RWPE2 (cell line): Measurements from ENCODE around the gene LAIR1.

ENCODE experiments used
- ATAC-seq: fragments of 200-7000 bp; cut with Tn5 transposase; 3 replicates; pipeline ENCODE4 v1.9.1; 2021; ENCODE audit warnings: low read depth
- DNase-seq: peaks from one replicate; pipeline ENCODE4 v3.0.0-alpha.2; 2020; ENCODE audit warnings: low spot score
- H3K27ac ChIP-seq: fragments of 450-650 bp; 2 replicates; pipeline ENCODE4 v1.5.1; 2017; ENCODE audit warnings: mild to moderate bottlenecking; ENCODE audit not compliant: poor library complexity, severe bottlenecking
- H3K27me3 ChIP-seq: fragments of 250-450 bp; sonication (Bioruptor Pico); 2 replicates; pipeline ENCODE4 v1.5.1; 2021; ENCODE audit warnings: mild to moderate bottlenecking, moderate library complexity; ENCODE audit not compliant: insufficient read depth, poor library complexity, severe bottlenecking
- H3K36me3 ChIP-seq: fragments of 250-450 bp; sonication (Bioruptor Pico); 2 replicates; pipeline ENCODE4 v1.5.1; 2020; ENCODE audit warnings: low read depth, mild to moderate bottlenecking, moderate library complexity
- H3K4me1 ChIP-seq: fragments of 250-450 bp; sonication (Bioruptor Pico); 2 replicates; pipeline ENCODE4 v1.5.1; 2021; ENCODE audit warnings: mild to moderate bottlenecking, moderate library complexity; ENCODE audit not compliant: insufficient read depth, poor library complexity, severe bottlenecking
- H3K4me3 ChIP-seq: fragments of 250-450 bp; sonication (Bioruptor Pico); 2 replicates; pipeline ENCODE4 v1.5.1; 2021; ENCODE audit warnings: mild to moderate bottlenecking, moderate library complexity; ENCODE audit not compliant: severe bottlenecking
- H3K9me3 ChIP-seq: fragments of 250-450 bp; sonication (Bioruptor Pico); 2 replicates; pipeline ENCODE4 v1.5.1; 2021; ENCODE audit warnings: mild to moderate bottlenecking, moderate library complexity; ENCODE audit not compliant: severe bottlenecking
- CTCF ChIP-seq: fragments of 450-650 bp; IDR thresholded peaks from one replicate; pipeline ENCODE4 v1.5.1; 2017; ENCODE audit warnings: mild to moderate bottlenecking, moderate library complexity; ENCODE audit not compliant: poor library complexity, severe bottlenecking

LAIR1 gene

GRCh38 chr19:54335979-54336892 is 28.5 kb downstream of the LAIR1 start:
- no peak overlapping the region for H3K4me3 ChIP-seq
- no peaks in the 10 kb centered on the region for H3K36me3 ChIP-seq

GRCh38 chr19:54335164-54335563 is 29.6 kb downstream of the LAIR1 start:
- Histone ChIP-seq H3K4me3 (no peak overlapping the region), H3K27me3 (peaks cover 3% of the 10 kb centered on the region), H3K36me3 (no peaks in the 10 kb centered on the region), H3K9me3 (no peaks in the 10 kb centered on the region), H3K27ac (no peak overlapping the region), H3K4me1 (no peaks in the 10 kb centered on the region)
- ATAC-seq (no peak), DNase-seq (no peak)
- no peak for TF ChIP-seq CTCF

More at GRCh38 chr19:54335979-54336892, 28.5 kb downstream of the LAIR1 start:
- no peak for TF ChIP-seq CTCF
- no peak for ATAC-seq
- H3K9me3 ChIP-seq, result no peaks in the 10 kb centered on the region
- no peaks in the 10 kb centered on the region for H3K4me1 ChIP-seq
- no peak for DNase-seq
- no peak overlapping the region for H3K27ac ChIP-seq
- H3K27me3 ChIP-seq, result peaks cover 3% of the 10 kb centered on the region

GRCh38 chr19:54333586-54334298 is 31.0 kb downstream of the LAIR1 start:
- Histone ChIP-seq H3K27ac (no peak overlapping the region), H3K4me1 (no peaks in the 10 kb centered on the region), H3K27me3 (peaks cover 3% of the 10 kb centered on the region), H3K9me3 (no peaks in the 10 kb centered on the region), H3K4me3 (no peak overlapping the region), H3K36me3 (no peaks in the 10 kb centered on the region)
- no peak for DNase-seq
- TF ChIP-seq CTCF, result no peak
- no peak for ATAC-seq

- Histone ChIP-seq H3K9me3 (no peaks in the 10 kb centered on the region), H3K4me1 (no peaks in the 10 kb centered on the region), H3K4me3 (no peak overlapping the region), H3K27ac (no peak overlapping the region), H3K27me3 (peaks cover 3% of the 10 kb centered on the region), H3K36me3 (no peaks in the 10 kb centered on the region)
- no peak for ATAC-seq
- DNase-seq, result no peak
- TF ChIP-seq CTCF, result no peak
Observed at GRCh38 chr19:54332149-54332548, 32.6 kb downstream of the LAIR1 start.

GRCh38 chr19:54331626-54332025 is 33.1 kb downstream of the LAIR1 start:
- Histone ChIP-seq H3K36me3 (no peaks in the 10 kb centered on the region), H3K27ac (no peak overlapping the region), H3K4me3 (no peak overlapping the region), H3K27me3 (peaks cover 3% of the 10 kb centered on the region), H3K9me3 (no peaks in the 10 kb centered on the region), H3K4me1 (no peaks in the 10 kb centered on the region)
- TF ChIP-seq CTCF, result no peak
- ATAC-seq (no peak), DNase-seq (no peak)
